Neural cell (in vitro differentiated cells): ENCODE results near the gene HNRNPR.

Source experiments
- CTCF ChIP-seq: fragments of 450-650 bp; IDR thresholded peaks from 2 replicates; pipeline ENCODE4 v1.5.1; 2014; ENCODE audit warnings: antibody characterized with exemption, mild to moderate bottlenecking, moderate library complexity; ENCODE audit not compliant: poor library complexity, severe bottlenecking
- EP300 ChIP-seq: fragments of 450-650 bp; conservative IDR thresholded peaks from 2 replicates; pipeline ENCODE4 v1.6.1; 2014; ENCODE audit warnings: antibody characterized with exemption, mild to moderate bottlenecking, moderate library complexity; ENCODE audit not compliant: poor library complexity, severe bottlenecking
- EZH2 ChIP-seq: fragments of 200-600, 300-800 bp; shearing (Covaris generic), sonication (generic); IDR thresholded peaks from 2 replicates; pipeline ENCODE4 v1.6.1; 2014; ENCODE audit warnings: antibody characterized with exemption, low read length, borderline replicate concordance, mild to moderate bottlenecking; ENCODE audit not compliant: insufficient read depth, poor library complexity, severe bottlenecking
- POLR2AphosphoS5 ChIP-seq: IDR thresholded peaks from 2 replicates; pipeline ENCODE4 v1.6.1; 2012
- RAD21 ChIP-seq: fragments of 450-650 bp; conservative IDR thresholded peaks from 2 replicates; pipeline ENCODE4 v1.6.1; 2014; ENCODE audit warnings: antibody characterized with exemption, mild to moderate bottlenecking, moderate library complexity
- REST ChIP-seq: IDR thresholded peaks from 2 replicates; pipeline ENCODE4 v1.6.1; 2012; ENCODE audit warnings: borderline replicate concordance

GRCh38 chr1:23366146-23366545 is 22.1 kb upstream of the HNRNPR start:
- no peak for TF ChIP-seq CTCF
- TF ChIP-seq REST, result no peak
- no peak for TF ChIP-seq EP300
- TF ChIP-seq POLR2AphosphoS5, result no peak
- no peak for TF ChIP-seq EZH2
- TF ChIP-seq RAD21, result no peak
